IMR-90 (cell line): ENCODE data around the gene DDIAS. TPM values are rescaled to one million over a fixed set of nuclear protein-coding genes. Genes with fewer than 3 reads are reported as not detected.

ENCODE experiments used
- ATAC-seq: fragments of 200-7000 bp; cut with Tn5 transposase; 2 replicates; pipeline ENCODE4 v1.9.1; 2020; ENCODE audit warnings: low read depth, mild to moderate bottlenecking, moderate library complexity
- BruUV-seq: library from RNA; stranded (reverse); fragments of 400-500 nt; replicated peaks from 2 replicates; lab custom pipeline; 2021; lab: Mats Ljungman, UMichigan
- CTCF ChIA-PET: fragments of 300-600 bp; formaldehyde crosslinking; extraction: SDS; loops from one replicate; lab custom pipeline; 2021; ENCODE audit warnings: antibody characterized with exemption; lab: Yijun Ruan, JAX
- POLR2A ChIA-PET: fragments of 300-600 bp; sonication (Branson Sonifier 250); formaldehyde crosslinking; loops from one replicate; lab custom pipeline; 2022; ENCODE audit warnings: antibody characterized with exemption; ENCODE audit not compliant: unreplicated experiment; lab: Charles Lee
- DNase-seq: peaks from one replicate; pipeline ENCODE4 v3.0.0; 2013
- H2AFZ ChIP-seq: replicated peaks from 2 replicates; pipeline ENCODE3; 2013; ENCODE audit warnings: low read length, mild to moderate bottlenecking; ENCODE audit not compliant: poor library complexity
- H2AK5ac ChIP-seq: 2 replicates; pipeline ENCODE4 v1.6.1; 2013; ENCODE audit warnings: low read depth, low read length, inconsistent platforms
- H2AK9ac ChIP-seq: replicated peaks from 2 replicates; pipeline ENCODE3; 2013; ENCODE audit warnings: mild to moderate bottlenecking, low read depth, low read length, moderate library complexity; ENCODE audit not compliant: poor library complexity
- H2BK120ac ChIP-seq: 2 replicates; pipeline ENCODE4 v1.6.1; 2013; ENCODE audit warnings: low read depth, low read length, inconsistent platforms
- H2BK15ac ChIP-seq: 3 replicates; pipeline ENCODE4 v1.6.1; 2013; ENCODE audit warnings: low read depth, low read length, inconsistent platforms
- H2BK20ac ChIP-seq: 2 replicates; pipeline ENCODE4 v1.6.1; 2013; ENCODE audit warnings: low read depth, mild to moderate bottlenecking, inconsistent platforms, low read length, moderate library complexity
- H2BK5ac ChIP-seq: 2 replicates; pipeline ENCODE4 v1.6.1; 2013; ENCODE audit warnings: mild to moderate bottlenecking, low read depth, low read length, inconsistent platforms; ENCODE audit not compliant: poor library complexity, severe bottlenecking
- H3K14ac ChIP-seq: replicated peaks from 2 replicates; pipeline ENCODE4 v1.6.1; 2013; ENCODE audit warnings: low read depth, low read length, inconsistent platforms
- H3K18ac ChIP-seq: 2 replicates; pipeline ENCODE4 v1.6.1; 2013; ENCODE audit warnings: low read depth, low read length, control low read depth
- H3K23ac ChIP-seq: 2 replicates; pipeline ENCODE4 v1.6.1; 2013; ENCODE audit warnings: low read depth, low read length, inconsistent platforms
- H3K27ac ChIP-seq: 2 replicates; pipeline ENCODE4 v1.5.1; 2013; ENCODE audit warnings: mild to moderate bottlenecking, control low read depth, low read length; ENCODE audit not compliant: insufficient read depth
- H3K27me3 ChIP-seq: 2 replicates; pipeline ENCODE4 v1.6.1; 2013; ENCODE audit warnings: low read length; ENCODE audit not compliant: control insufficient read depth, insufficient read depth
- H3K36me3 ChIP-seq: 2 replicates; pipeline ENCODE4 v1.6.1; 2013; ENCODE audit warnings: low read length, mixed read lengths; ENCODE audit not compliant: control insufficient read depth, insufficient read depth
- H3K4ac ChIP-seq: 2 replicates; pipeline ENCODE4 v1.6.1; 2013; ENCODE audit warnings: low read depth, low read length, inconsistent platforms
- H3K4me1 ChIP-seq: 2 replicates; pipeline ENCODE4 v1.6.1; 2013; ENCODE audit warnings: low read length, mixed read lengths; ENCODE audit not compliant: control insufficient read depth, insufficient read depth
- H3K4me2 ChIP-seq: 2 replicates; pipeline ENCODE4 v1.6.1; 2013; ENCODE audit warnings: low read depth, mild to moderate bottlenecking, control low read depth, low read length, moderate library complexity
- H3K4me3 ChIP-seq: 2 replicates; pipeline ENCODE4 v1.5.1; 2013; ENCODE audit warnings: low read depth, mild to moderate bottlenecking, control low read depth, low read length, moderate library complexity; ENCODE audit not compliant: insufficient read depth
- H3K56ac ChIP-seq: 2 replicates; pipeline ENCODE4 v1.6.1; 2013; ENCODE audit warnings: low read length, inconsistent platforms; ENCODE audit not compliant: insufficient read depth; ENCODE audit errors: extremely low read depth
- H3K79me1 ChIP-seq, 2 experiments: 2 replicates each; pipeline ENCODE4 v1.6.1; 2013; ENCODE audit warnings: low read length in 2 of 2, inconsistent platforms in 1 of 2, low read depth in 1 of 2
- H3K9ac ChIP-seq: 2 replicates; pipeline ENCODE4 v1.6.1; 2013; ENCODE audit warnings: low read depth, low read length, control low read depth
- H3K9me1 ChIP-seq: 2 replicates; pipeline ENCODE4 v1.6.1; 2013; ENCODE audit warnings: low read length, inconsistent platforms; ENCODE audit not compliant: insufficient read depth
- H3K9me3 ChIP-seq: 2 replicates; pipeline ENCODE4 v1.6.1; 2013; ENCODE audit warnings: low read length; ENCODE audit not compliant: control insufficient read depth, insufficient read depth
- H4K20me1 ChIP-seq: 2 replicates; pipeline ENCODE4 v1.6.1; 2013; ENCODE audit warnings: low read length, inconsistent platforms; ENCODE audit not compliant: insufficient read depth
- H4K5ac ChIP-seq: 2 replicates; pipeline ENCODE4 v1.6.1; 2013; ENCODE audit warnings: mild to moderate bottlenecking, low read depth, low read length, control low read depth
- H4K8ac ChIP-seq, 2 experiments: 2 replicates each; pipeline ENCODE4 v1.6.1; 2013; ENCODE audit warnings: low read depth in 2 of 2, low read length in 2 of 2, control low read depth in 1 of 2, inconsistent platforms in 1 of 2
- H4K91ac ChIP-seq: 2 replicates; pipeline ENCODE4 v1.6.1; 2013; ENCODE audit warnings: low read depth, low read length, inconsistent platforms; ENCODE audit not compliant: insufficient read depth
- BHLHE40 ChIP-seq: fragments of 150-350 bp; IDR thresholded peaks from 2 replicates; pipeline ENCODE4 v1.6.1; 2016; ENCODE audit warnings: mild to moderate bottlenecking, low read depth, low read length
- CEBPB ChIP-seq: IDR thresholded peaks from 2 replicates; pipeline ENCODE4 v1.6.1; 2012; ENCODE audit warnings: low read depth, low read length, improper control_type of control experiment
- CHD1 ChIP-seq: IDR thresholded peaks from 2 replicates; pipeline ENCODE4 v1.6.1; 2012; ENCODE audit warnings: low read depth, low read length, improper control_type of control experiment
- FOS ChIP-seq: fragments of 150-350 bp; IDR thresholded peaks from 2 replicates; pipeline ENCODE4 v1.6.1; 2016; ENCODE audit warnings: low read depth, low read length
- MAFK ChIP-seq: IDR thresholded peaks from 2 replicates; pipeline ENCODE4 v1.6.1; 2012; ENCODE audit warnings: low read depth, low read length, improper control_type of control experiment
- MAZ ChIP-seq: IDR thresholded peaks from 2 replicates; pipeline ENCODE4 v1.6.1; 2012; ENCODE audit warnings: low read depth, mild to moderate bottlenecking, low read length, improper control_type of control experiment, moderate library complexity, borderline replicate concordance
- MXI1 ChIP-seq: IDR thresholded peaks from 2 replicates; pipeline ENCODE4 v1.6.1; 2012; ENCODE audit warnings: low read depth, mild to moderate bottlenecking, low read length, moderate library complexity, borderline replicate concordance
- NFE2L2 ChIP-seq: fragments of 150-350 bp; IDR thresholded peaks from 2 replicates; pipeline ENCODE4 v1.6.1; 2016; ENCODE audit warnings: low read depth, mild to moderate bottlenecking, low read length
- POLR2A ChIP-seq: IDR thresholded peaks from 2 replicates; pipeline ENCODE4 v1.6.1; 2012; ENCODE audit warnings: mild to moderate bottlenecking, low read depth, low read length
- RAD21 ChIP-seq: IDR thresholded peaks from 2 replicates; pipeline ENCODE4 v1.6.1; 2012; ENCODE audit warnings: low read length, improper control_type of control experiment
- RCOR1 ChIP-seq: IDR thresholded peaks from 2 replicates; pipeline ENCODE4 v1.6.1; 2012; ENCODE audit warnings: mild to moderate bottlenecking, low read length, improper control_type of control experiment; ENCODE audit not compliant: insufficient replicate concordance
- RFX5 ChIP-seq: IDR thresholded peaks from 2 replicates; pipeline ENCODE4 v1.8.0; 2012; ENCODE audit warnings: low read depth, mild to moderate bottlenecking, low read length, moderate library complexity
- SMC3 ChIP-seq: fragments of 150-350 bp; IDR thresholded peaks from 2 replicates; pipeline ENCODE4 v1.6.1; 2016; ENCODE audit warnings: low read depth, mild to moderate bottlenecking, antibody characterized with exemption, low read length, moderate library complexity
- WGBS, 2 experiments: methylation state at CpG; one replicate each; pipeline versions ENCODE4 v1.1.5 to v1.1.7; 2013; ENCODE audit warnings: missing lambda C conversion rate in 2 of 2; ENCODE audit not compliant: insufficient read length in 1 of 2; ENCODE audit errors: extremely low coverage in 2 of 2; 5-methylcytosine and 5-hydroxymethylcytosine counted together
- dilution Hi-C: fragments of 300-500 bp; cut with HindIII; formaldehyde crosslinking; loops from one replicate; pipeline ENCODE4 v1.14.3; 2018; ENCODE audit warnings: low sequenced_read_pairs; ENCODE audit not compliant: unreplicated experiment
- in situ Hi-C: fragments of 300-500 bp; cut with MboI; formaldehyde crosslinking; loops from 3 replicates; pipeline ENCODE4 v1.14.3; 2019; ENCODE audit warnings: low sequenced_read_pairs, inconsistent platforms, mixed read lengths
- intact Hi-C: fragments of 100-400 bp; cut with micrococcal nuclease; formaldehyde crosslinking; loops from 2 replicates; pipeline ENCODE4 v1.10.0; 2022
- polyA plus RNA-seq, 3 experiments: library from polyadenylated mRNA; depleted of rRNA; stranded (reverse); fragments of >200 nt; gene quantifications; 2 replicates each; pipeline ENCODE4 v1.2.3, GENCODE V29; 2012; ENCODE audit warnings: low replicate concordance in 1 of 3
- total RNA-seq: library from RNA; depleted of rRNA; stranded (reverse); fragments of >200 nt; gene quantifications from 2 replicates; pipeline ENCODE4 v1.2.3, GENCODE V29; 2012
- TF ChIP-seq, protein P1 (sequence below): conservative IDR thresholded peaks from 2 replicates; pipeline ENCODE4 v1.5.1; 2012; ENCODE audit warnings: mild to moderate bottlenecking, low read depth, low read length, improper control_type of control experiment
- TF ChIP-seq, protein P2 (sequence below): fragments of 150-350 bp; IDR thresholded peaks from 2 replicates; pipeline ENCODE4 v1.6.1; 2017; ENCODE audit warnings: mild to moderate bottlenecking, antibody characterized with exemption, low read length, low read depth
- TF ChIP-seq, protein P3 (sequence below): fragments of 150-350 bp; IDR thresholded peaks from 2 replicates; pipeline ENCODE4 v1.6.1; 2016; ENCODE audit warnings: low read depth, mild to moderate bottlenecking, low read length, moderate library complexity, borderline replicate concordance

DDIAS gene
- total and polyA plus RNA-seq, 2 of the 4 experiments (the other 2 are of a cell fraction): 4.3 to 15.8 TPM

DNA sequence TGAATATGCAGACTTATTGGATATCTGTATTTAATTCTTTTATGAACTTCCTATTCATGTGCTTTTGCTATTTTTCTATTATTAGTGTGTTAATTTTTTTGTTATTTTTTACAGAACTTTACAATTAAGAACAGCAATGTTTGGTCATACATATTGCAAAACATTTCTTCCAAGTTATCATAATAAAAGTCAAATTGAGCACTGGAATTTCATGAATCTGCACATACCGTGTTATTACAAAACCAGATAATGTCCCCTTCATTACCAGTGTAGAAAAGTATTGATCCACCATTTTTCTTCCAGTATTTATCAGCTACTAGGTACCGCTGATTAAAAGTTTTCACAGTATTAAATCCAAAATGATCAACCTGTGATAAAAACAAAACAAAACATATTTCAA lies 41.8 kb upstream of the DDIAS start:
- in situ Hi-C loops (no loop called here), intact Hi-C loops (no loop called here), dilution Hi-C loops (no loop called here)
- no peak overlapping the region for H2AK9ac ChIP-seq
- no peak overlapping the region for H4K8ac ChIP-seq
- H2AK5ac ChIP-seq: no peak overlapping the region
- peaks cover 7 to 15% of the 10 kb centered on the region in 2 experiments for H3K79me1 ChIP-seq
- H2AFZ ChIP-seq: no peak overlapping the region
- no peak overlapping the region for H2BK15ac ChIP-seq
- ChIA-PET POLR2A (no interaction called here), CTCF (interaction anchor here (1.3 to 1.5 kb wide), 2 partner anchors 8 to 31 kb away, joined by 3 to 9 read pairs; no protein-coding TSS in a partner anchor)
- no peak for TF ChIP-seq BHLHE40
- no peak for TF ChIP-seq CHD1
- TF ChIP-seq POLR2A: no peak
- no peak for TF ChIP-seq CEBPB
- TF ChIP-seq SMC3: no peak
- TF ChIP-seq MAFK: no peak
- no peak for TF ChIP-seq RCOR1
- TF ChIP-seq NFE2L2: no peak
- TF ChIP-seq RAD21: no peak
- TF ChIP-seq, protein P1, sequence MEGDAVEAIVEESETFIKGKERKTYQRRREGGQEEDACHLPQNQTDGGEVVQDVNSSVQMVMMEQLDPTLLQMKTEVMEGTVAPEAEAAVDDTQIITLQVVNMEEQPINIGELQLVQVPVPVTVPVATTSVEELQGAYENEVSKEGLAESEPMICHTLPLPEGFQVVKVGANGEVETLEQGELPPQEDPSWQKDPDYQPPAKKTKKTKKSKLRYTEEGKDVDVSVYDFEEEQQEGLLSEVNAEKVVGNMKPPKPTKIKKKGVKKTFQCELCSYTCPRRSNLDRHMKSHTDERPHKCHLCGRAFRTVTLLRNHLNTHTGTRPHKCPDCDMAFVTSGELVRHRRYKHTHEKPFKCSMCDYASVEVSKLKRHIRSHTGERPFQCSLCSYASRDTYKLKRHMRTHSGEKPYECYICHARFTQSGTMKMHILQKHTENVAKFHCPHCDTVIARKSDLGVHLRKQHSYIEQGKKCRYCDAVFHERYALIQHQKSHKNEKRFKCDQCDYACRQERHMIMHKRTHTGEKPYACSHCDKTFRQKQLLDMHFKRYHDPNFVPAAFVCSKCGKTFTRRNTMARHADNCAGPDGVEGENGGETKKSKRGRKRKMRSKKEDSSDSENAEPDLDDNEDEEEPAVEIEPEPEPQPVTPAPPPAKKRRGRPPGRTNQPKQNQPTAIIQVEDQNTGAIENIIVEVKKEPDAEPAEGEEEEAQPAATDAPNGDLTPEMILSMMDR: no peak
- TF ChIP-seq FOS: no peak
- TF ChIP-seq, protein P2, sequence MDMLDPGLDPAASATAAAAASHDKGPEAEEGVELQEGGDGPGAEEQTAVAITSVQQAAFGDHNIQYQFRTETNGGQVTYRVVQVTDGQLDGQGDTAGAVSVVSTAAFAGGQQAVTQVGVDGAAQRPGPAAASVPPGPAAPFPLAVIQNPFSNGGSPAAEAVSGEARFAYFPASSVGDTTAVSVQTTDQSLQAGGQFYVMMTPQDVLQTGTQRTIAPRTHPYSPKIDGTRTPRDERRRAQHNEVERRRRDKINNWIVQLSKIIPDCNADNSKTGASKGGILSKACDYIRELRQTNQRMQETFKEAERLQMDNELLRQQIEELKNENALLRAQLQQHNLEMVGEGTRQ: no peak
- no peak for TF ChIP-seq MXI1
- TF ChIP-seq, protein P3, sequence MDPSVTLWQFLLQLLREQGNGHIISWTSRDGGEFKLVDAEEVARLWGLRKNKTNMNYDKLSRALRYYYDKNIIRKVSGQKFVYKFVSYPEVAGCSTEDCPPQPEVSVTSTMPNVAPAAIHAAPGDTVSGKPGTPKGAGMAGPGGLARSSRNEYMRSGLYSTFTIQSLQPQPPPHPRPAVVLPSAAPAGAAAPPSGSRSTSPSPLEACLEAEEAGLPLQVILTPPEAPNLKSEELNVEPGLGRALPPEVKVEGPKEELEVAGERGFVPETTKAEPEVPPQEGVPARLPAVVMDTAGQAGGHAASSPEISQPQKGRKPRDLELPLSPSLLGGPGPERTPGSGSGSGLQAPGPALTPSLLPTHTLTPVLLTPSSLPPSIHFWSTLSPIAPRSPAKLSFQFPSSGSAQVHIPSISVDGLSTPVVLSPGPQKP: no peak
- no peak for TF ChIP-seq MAZ
- TF ChIP-seq RFX5: no peak
- no peak overlapping the region for H3K27ac ChIP-seq
- no peak overlapping the region for H4K5ac ChIP-seq
- peak overlapping the region; percentile 16 for H2BK120ac ChIP-seq
- no TSS peak for BruUV-seq
- no peaks in the 10 kb centered on the region for H3K36me3 ChIP-seq
- no peak overlapping the region for H4K91ac ChIP-seq
- H3K4me1 ChIP-seq: peaks cover 5% of the 10 kb centered on the region
- H4K20me1 ChIP-seq: no peaks in the 10 kb centered on the region
- no peak overlapping the region for H3K14ac ChIP-seq
- H3K4ac ChIP-seq: no peak overlapping the region
- no peak overlapping the region for H3K4me3 ChIP-seq
- no CpG with 5 or more reads among the region's 2 CpGs for WGBS, 2 experiments
- no peak for DNase-seq
- no peak for ATAC-seq
- H3K18ac ChIP-seq: no peak overlapping the region
- no peaks in the 10 kb centered on the region for H3K27me3 ChIP-seq
- H3K23ac ChIP-seq: no peak overlapping the region
- no peak overlapping the region for H3K4me2 ChIP-seq
- no peaks in the 10 kb centered on the region for H3K9me3 ChIP-seq
- H2BK20ac ChIP-seq: no peak overlapping the region
- peaks cover 7% of the 10 kb centered on the region; the same call in 1 of the 2 replicates for H3K9me1 ChIP-seq
- H2BK5ac ChIP-seq: peak overlapping the region; percentile 97
- H3K9ac ChIP-seq: no peak overlapping the region
- H3K56ac ChIP-seq: no peak overlapping the region
